ENCODE results near the gene TRIM41.
"Not testable (repeated sequence)": the region's sequence is repeated elsewhere in the genome, so short reads cannot be mapped to it uniquely, and the experiment has no call there.

TRIM41 gene

GRCh38 chr5:181283841-181284755 lies 61.0 kb downstream of the TRIM41 start:
- DNase-seq: not testable (repeated sequence)
